ENCODE results near the gene G6PC3.

Gene G6PC3

DNA sequence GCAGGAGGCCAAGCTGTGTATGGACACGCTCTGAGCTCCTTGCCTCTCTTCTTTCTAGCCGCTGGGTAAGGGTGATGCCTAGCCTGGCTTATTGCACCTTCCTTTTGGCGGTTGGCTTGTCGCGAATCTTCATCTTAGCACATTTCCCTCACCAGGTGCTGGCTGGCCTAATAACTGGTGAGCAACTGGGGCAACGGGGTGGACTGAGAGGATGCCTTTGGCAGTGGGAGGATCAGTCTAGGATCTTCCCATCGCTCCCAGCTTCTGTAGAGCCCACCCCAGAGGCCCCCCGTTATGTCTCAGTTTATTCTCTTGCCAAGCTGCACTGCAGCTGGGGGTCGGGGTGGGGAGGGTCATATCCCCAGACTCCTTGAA is 4.4 kb downstream of the G6PC3 start:
- TF ChIP-seq, protein P1, sequence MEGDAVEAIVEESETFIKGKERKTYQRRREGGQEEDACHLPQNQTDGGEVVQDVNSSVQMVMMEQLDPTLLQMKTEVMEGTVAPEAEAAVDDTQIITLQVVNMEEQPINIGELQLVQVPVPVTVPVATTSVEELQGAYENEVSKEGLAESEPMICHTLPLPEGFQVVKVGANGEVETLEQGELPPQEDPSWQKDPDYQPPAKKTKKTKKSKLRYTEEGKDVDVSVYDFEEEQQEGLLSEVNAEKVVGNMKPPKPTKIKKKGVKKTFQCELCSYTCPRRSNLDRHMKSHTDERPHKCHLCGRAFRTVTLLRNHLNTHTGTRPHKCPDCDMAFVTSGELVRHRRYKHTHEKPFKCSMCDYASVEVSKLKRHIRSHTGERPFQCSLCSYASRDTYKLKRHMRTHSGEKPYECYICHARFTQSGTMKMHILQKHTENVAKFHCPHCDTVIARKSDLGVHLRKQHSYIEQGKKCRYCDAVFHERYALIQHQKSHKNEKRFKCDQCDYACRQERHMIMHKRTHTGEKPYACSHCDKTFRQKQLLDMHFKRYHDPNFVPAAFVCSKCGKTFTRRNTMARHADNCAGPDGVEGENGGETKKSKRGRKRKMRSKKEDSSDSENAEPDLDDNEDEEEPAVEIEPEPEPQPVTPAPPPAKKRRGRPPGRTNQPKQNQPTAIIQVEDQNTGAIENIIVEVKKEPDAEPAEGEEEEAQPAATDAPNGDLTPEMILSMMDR (IDR thresholded peaks at IDR 0.05), result no peak

DNA sequence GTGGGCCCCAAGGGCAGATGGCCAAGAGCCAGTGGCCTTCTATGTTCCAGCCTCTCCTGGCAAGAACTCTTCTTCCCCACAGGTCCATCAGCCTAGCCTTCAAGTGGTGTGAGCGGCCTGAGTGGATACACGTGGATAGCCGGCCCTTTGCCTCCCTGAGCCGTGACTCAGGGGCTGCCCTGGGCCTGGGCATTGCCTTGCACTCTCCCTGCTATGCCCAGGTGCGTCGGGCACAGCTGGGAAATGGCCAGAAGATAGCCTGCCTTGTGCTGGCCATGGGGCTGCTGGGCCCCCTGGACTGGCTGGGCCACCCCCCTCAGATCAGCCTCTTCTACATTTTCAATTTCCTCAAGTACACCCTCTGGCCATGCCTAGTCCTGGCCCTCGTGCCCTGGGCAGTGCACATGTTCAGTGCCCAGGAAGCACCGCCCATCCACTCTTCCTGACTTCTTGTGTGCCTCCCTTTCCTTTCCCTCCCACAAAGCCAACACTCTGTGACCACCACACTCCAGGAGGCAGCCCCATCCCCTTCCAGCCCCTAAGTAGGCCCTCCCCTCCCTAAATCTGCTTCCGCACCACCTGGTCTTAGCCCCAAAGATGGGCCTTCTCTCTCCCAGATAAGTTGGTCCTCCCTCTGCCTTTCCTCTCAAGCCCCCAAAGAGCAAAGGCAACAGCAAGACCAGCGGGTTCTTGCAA is 5.2 kb downstream of the G6PC3 start:
- TF ChIP-seq, protein P1 (IDR thresholded peaks at IDR 0.05), result no peak

DNA sequence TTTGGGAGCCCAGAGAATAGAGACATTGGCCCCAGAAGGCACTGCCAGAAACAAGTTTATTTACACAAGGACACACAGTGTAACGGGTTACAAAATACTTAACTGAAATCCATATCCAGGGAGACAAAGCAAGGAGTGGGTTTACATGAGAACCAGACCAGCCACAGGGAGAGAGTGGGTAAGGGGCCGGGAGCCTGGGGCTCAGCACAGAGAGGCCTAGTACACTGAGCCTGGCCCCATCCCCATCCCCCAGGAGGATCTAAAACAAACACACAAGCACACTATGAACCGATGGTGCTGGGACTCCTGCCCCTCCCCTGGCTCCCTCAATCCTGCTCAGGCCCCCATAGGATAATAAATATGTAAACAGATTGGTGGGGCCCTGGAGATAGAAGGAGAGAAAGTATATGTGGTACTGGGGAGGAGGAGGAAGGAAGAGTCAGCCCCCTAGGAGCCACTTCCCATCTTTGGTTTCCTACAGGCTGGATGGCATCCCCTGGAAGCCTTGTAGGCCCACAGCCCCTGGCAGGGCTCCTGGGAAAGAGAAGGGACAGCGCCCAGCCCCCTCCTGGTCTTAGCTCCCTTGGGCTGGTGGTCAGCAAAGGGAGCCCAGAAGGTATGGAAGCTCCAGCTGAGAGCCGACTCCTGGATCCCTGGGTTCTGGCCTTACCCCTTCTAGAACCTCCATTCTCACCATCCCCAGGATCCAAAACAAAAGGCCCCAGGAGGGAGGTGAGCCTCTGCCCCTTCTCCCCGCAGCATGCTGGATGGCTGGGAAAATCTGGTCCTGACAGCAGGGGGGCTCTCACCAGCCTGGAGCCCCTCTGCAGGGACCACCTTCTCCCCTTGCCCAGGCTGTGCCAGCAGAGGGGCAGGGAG is 6.4 kb downstream of the G6PC3 start:
- TF ChIP-seq, protein P1 (IDR thresholded peaks at IDR 0.05), result no peak

DNA sequence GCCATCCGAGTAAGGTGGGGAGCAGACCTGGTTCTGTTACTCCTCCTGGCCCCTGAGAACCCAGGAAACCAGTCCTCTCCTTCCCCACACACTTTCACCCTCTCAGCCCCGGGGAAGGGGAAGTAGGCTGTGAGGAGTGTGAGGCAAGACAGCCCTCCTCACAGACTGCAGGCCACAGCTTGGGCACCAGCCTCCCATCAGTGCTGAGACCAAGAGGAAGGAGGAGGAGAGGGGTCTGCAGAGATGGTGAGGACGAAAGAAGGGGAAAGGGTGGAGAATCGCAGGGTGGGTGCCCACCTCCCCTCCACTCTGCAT is 7.0 kb downstream of the G6PC3 start:
- TF ChIP-seq, protein P1 (IDR thresholded peaks at IDR 0.05), result no peak

DNA sequence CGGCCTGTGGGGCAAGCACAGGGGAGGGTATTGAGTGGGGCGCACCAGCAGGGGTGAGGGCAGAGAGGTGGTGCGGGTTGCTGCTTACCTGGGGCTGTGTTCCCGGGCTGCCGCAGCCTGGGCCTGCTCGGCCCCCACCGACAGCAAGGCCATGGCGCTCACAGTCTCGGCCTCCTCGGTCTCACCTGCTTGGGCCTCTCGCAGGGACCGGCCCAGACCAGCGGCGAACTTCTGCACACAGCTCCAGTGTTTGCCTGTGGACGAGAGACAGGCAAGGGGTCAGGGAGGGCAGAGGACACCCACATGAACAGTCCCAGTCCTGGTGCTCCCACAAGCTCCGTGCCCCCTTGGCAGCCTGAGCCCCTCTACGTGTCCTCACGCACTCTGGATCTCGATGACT is 7.9 kb downstream of the G6PC3 start:
- TF ChIP-seq, protein P1 (IDR thresholded peaks at IDR 0.05), result no peak

DNA sequence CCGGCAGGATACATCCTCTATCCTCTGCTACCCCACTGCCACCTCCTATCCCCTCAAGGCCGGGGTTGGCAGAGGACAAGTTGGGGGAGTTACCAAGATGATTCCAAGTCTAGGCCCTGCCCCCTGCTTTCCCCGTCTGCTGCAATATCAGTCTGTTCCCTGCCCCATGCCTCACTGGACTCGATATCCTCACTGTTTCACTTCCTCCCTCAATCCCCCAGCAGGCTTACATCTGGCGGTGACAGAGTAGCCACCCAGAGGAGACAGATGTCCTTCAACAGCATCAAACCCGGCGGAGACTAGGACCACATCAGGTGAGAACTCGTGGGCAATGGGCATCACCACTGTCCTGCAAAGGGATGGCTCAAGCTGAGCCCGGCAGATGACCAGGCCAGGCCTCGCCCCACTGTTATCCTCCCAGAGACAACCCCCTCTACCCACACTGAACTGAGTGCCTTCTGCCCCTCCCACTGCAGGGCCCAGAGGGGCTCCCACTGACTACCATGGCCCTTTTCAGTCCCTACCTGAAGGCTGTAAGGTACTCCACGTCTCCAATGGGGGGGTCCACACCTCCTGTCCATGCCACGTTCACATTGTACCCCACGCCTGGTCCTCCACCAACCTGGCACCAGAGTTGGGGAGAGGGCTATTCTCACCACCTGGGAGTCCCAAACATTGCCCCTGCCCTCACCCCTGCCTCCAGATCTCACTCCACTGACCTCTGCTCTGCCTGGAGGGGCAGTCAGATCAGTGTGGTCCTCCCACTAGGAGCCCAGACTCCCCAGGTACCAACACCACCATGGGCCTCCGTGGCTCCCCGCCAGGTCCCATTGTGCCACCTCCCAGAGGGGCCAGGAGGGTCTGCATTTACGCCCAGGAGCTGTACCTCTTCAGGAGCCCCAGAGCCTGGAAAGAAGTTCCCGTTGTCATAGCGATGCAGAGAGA is 9.6 kb downstream of the G6PC3 start:
- TF ChIP-seq, protein P1 (IDR thresholded peaks at IDR 0.05), result no peak

DNA sequence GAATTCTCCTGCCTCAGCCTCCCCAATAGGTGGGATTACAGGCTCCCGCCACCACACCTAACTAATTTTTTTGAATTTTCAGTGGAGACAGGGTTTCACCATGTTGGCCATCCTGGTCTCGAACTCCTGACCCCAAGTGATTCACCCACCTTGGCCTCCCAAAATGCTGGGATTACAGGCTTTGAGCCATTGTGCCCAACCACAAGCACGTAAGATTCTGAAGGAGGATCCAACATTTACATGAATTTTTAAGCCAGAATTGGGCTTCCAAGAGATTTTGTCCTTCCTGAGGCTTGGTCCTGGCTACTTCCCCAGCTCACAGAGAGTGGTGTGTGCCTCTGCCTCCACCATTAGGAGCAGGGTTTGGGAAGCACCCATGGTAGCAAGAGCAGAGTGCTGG is 11.1 kb downstream of the G6PC3 start:
- TF ChIP-seq, protein P1 (IDR thresholded peaks at IDR 0.05), result no peak

All from LNCAP (cell line).